H7 (cell line): ENCODE data around the gene RAD51B. TPM values are rescaled to one million over a fixed set of nuclear protein-coding genes. Genes with fewer than 3 reads are reported as not detected.
"Not testable (repeated sequence)": the region's sequence is repeated elsewhere in the genome, so short reads cannot be mapped to it uniquely, and the experiment has no call there.

ENCODE experiments used
- DNase-seq: peaks from one replicate; pipeline ENCODE4 v3.0.0; 2012
- H3K27me3 ChIP-seq: 2 replicates; pipeline ENCODE4 v1.6.0; 2011; ENCODE audit warnings: mild to moderate bottlenecking, low read length; ENCODE audit not compliant: control insufficient read depth, insufficient read depth
- H3K36me3 ChIP-seq: replicated peaks from 2 replicates; pipeline ENCODE4 v1.5.1; 2011; ENCODE audit warnings: low read length; ENCODE audit not compliant: control insufficient read depth, insufficient read depth
- H3K4me3 ChIP-seq: 2 replicates; pipeline ENCODE4 v1.5.1; 2011; ENCODE audit warnings: low read depth, mild to moderate bottlenecking, control low read depth, low read length, moderate library complexity; ENCODE audit not compliant: insufficient read depth
- total RNA-seq: library from RNA; depleted of rRNA; stranded (reverse); fragments of >200 nt; shearing (Covaris generic); gene quantifications from 2 replicates; pipeline ENCODE4 v1.2.3, GENCODE V29; 2014

Gene RAD51B
- total RNA-seq, 1 experiment from 2014 or later, result 9.6 TPM

DNA sequence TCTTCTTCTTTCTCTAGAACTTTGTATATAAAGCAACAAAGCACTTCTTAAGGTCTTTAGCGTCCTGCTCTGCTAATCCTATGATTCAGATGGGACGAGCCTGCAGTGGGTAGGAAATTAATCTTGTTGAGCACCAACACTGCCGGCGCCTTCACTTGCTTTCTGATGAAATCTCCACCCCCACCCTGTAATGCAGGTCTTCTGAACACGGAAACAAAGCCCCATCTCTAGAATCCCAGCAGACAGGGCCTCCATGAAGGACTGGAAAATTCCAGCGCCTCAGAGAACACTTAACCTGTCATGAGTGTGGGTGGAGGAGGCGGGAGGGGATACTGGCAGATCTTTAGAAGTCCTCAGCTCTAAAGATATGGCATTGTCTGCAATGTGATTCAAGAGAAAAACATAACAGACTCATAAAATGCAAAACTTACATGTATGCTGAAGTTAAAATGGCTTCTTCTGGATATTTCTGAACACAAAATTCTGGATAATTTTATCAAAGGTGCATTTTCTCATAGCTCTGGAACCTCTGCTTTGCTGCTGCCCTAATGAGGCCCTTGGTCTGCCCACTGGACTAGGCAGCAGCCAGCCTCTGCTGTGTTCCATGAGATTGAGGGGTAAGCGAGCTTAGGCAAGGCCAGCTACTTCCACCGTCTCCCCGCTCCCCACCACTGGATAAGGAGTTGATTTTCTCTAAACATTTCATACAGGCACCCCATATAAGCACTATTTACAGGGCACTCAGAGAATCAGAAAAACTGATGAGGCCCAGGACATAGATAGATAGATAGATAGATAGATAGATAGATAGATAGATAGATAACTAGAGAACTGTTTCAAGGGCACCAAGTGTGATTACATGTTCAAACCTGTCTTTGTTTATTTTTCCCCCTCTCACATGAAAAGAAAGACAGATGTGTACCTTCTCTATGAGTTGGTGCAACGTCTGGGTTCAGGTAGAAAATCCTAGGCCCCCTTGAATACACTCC is 930.2 kb downstream of the RAD51B start:
- no peaks in the 10 kb centered on the region for H3K27me3 ChIP-seq
- DNase-seq, result no peak
- no peak overlapping the region for H3K4me3 ChIP-seq
- H3K36me3 ChIP-seq, result no peaks in the 10 kb centered on the region

DNA sequence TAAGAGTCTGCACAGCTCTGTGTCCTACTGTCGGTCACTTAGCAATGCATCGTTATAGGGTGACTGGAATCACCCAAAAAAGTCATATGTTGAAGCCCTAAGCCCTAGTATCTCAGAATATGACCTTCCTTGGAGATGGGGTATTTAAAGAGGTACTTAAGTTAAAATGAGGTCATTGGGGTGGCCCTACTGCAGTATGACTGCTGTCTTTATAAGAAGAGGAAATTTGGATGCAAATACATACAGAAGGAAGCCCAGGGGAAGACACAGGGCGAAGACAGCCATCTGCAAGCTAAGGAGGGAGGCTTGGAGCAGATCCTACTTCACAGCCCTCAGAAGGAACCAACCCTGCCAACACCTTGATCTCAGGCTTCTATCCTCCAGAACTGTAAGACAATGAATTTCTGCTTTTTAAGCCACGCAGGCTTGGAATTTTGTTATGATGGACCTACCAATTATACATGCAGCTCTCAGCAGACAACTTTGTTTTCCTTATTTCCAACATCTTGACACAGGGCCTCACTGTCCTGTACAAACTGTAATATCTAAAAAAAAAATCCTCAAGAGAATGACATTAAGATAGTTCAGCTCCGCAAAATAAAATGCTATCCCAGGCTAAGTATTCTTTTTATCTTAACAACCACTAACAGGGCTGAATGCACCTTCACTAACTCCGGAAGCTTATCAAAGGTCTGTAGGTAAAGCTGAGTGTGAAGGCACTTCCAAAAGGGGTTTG is 932.9 kb downstream of the RAD51B start:
- no peaks in the 10 kb centered on the region for H3K36me3 ChIP-seq
- H3K4me3 ChIP-seq, result no peak overlapping the region
- H3K27me3 ChIP-seq, result no peaks in the 10 kb centered on the region
- DNase-seq, result no peak

DNA sequence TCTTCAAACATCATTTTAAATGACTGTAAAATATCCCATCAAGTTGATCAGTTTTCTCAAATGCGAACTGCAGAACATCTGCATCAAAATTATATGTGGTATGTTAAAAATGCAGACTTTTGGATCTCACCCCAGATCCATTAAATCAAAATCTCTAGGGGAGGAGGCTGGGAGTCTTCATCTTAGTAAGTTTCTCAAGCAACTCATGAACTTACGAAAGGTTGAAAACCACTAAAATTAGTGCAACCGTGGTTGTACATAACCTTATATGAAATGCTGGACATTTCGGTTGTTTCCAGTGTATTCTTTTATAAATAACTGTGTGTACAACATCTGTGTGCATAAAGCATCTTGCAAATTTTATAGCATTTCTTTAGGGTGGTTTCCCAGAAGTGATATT is 934.1 kb downstream of the RAD51B start:
- Histone ChIP-seq H3K27me3 (no peaks in the 10 kb centered on the region), H3K36me3 (no peaks in the 10 kb centered on the region), H3K4me3 (no peak overlapping the region)
- DNase-seq, result no peak

DNA sequence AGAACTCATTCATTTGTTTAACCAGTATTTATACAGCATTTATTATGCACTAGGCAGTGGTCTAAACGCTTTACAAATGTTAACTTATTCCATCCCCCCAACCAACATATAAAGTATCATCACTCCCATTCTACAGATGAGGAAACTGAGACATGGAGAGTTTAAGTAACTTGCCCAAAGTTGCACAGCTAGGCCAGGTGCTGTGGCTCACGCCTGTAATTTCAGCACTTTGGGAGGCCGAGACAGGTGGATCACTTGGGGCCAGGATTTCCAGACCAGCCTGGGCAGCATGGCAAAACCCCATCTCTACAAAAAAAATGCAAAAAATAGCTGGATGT is 935.4 kb downstream of the RAD51B start:
- H3K4me3 ChIP-seq, result no peak overlapping the region
- no peaks in the 10 kb centered on the region for H3K27me3 ChIP-seq
- H3K36me3 ChIP-seq, result no peaks in the 10 kb centered on the region
- DNase-seq, result no peak

DNA sequence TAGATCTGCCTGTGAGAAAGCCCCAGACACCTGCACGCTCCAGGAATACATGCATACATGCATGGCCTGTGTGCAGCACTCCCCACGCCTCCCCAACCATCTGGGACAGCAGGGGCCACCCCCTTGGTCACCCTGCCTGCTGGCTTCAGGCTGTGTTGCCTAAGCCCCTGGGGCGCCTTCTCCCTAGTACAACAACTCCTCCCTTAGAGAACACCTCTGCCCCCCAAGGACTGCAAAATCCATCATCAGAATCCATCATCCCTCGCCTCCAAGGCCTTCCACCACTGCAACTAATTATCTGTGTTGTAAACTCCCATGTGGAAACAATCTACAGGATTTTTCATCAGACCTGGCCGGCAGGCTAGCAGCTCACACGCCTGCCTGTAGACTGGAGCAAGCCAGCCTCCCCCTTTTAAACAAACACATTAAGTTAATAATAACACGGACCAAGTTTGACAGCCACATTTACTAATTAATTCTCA is 936.5 kb downstream of the RAD51B start:
- Histone ChIP-seq H3K4me3 (no peak overlapping the region), H3K27me3 (no peaks in the 10 kb centered on the region), H3K36me3 (no peaks in the 10 kb centered on the region)
- no peak for DNase-seq

DNA sequence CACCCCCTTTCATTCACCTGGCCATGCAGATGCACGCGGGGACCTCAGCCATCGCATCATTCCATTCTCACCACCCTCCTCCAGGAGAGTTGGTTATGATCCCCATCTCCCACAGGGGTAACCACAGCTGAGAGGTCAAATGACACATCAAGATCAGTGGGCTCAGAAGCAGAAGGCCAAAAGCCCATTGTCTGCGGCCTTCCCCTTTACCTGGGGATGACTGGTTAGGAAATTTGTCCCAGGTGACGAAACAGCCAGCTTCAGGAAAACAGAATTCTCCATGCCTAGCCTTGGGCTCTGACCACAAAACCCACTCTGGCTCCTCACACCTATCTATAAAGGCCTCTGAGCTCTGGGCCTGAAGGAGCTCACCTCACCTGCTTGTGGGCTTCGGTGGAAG is 937.2 kb downstream of the RAD51B start:
- H3K36me3 ChIP-seq, result no peaks in the 10 kb centered on the region
- H3K27me3 ChIP-seq, result no peaks in the 10 kb centered on the region
- no peak for DNase-seq
- no peak overlapping the region for H3K4me3 ChIP-seq

DNA sequence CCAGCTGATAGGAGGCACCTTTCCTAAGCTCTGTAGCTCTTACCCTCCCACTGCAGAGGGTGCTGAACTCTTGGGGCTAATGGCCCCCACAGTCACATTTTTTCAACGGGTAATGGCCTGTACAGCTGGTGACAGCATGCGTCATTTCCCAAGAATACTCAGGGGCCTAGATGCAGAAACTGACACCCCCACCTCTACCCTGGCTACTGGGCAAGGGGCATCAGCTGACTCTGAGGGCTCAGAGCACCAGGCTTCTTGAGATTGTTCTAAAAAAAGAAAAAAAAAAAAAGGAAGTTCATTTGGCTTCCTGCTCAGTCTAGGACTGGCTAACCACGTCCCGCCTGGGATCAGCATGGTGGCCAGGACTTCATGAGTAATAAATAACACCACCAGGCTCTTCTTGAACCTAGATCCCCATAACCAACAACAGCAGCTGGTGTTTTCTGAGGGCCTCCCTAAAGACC is 938.1 kb downstream of the RAD51B start:
- Histone ChIP-seq H3K36me3 (no peaks in the 10 kb centered on the region), H3K4me3 (no peak overlapping the region), H3K27me3 (no peaks in the 10 kb centered on the region)
- DNase-seq, result no peak

DNA sequence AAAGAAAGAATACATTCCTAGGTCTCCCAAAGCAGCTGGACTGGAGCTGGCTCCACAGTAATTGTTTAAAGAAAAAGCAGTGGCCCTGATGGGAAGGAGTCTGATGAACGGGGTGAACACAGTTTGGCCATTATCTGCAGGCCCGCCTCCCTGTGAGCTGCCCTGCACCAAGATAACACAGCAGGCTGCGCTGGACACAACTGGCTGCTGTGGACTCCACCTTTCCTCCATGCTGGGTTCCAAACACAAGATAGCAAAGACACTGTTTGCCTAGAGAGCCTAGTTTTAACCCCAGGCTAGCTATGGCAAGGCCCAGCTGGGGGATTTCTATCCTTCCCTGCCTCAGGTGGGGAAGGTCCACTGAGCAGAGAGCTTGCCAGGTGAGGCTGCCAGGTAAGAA is 938.7 kb downstream of the RAD51B start:
- H3K4me3 ChIP-seq, result no peak overlapping the region
- no peaks in the 10 kb centered on the region for H3K36me3 ChIP-seq
- H3K27me3 ChIP-seq, result no peaks in the 10 kb centered on the region
- DNase-seq, result no peak

DNA sequence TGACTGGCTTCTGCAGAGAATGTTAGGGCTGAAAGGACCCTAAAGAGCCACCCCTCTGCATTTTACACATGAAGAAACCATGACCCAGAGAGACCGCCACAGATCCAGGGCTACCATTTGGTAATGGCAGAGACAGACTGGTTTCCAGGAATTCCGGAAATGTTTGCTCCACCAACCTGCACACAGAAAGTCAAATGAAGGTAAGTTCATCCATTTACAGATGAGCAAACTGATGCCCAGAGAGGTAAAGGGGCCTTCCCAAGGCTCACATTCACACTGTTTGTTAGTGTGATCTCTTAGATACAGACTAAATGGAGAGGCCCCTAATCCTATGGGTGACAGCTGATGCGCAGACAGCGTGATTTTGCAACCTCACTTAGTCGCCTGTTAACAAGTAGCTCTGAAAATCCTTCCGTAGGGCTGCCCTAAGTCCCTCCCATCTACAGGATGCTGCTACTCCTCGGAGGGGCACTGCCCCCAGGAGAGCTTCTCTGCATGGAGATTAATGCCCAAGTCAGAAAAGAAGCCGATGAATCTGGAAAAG is 939.5 kb downstream of the RAD51B start:
- Histone ChIP-seq H3K27me3 (no peaks in the 10 kb centered on the region), H3K4me3 (no peak overlapping the region), H3K36me3 (no peaks in the 10 kb centered on the region)
- no peak for DNase-seq

DNA sequence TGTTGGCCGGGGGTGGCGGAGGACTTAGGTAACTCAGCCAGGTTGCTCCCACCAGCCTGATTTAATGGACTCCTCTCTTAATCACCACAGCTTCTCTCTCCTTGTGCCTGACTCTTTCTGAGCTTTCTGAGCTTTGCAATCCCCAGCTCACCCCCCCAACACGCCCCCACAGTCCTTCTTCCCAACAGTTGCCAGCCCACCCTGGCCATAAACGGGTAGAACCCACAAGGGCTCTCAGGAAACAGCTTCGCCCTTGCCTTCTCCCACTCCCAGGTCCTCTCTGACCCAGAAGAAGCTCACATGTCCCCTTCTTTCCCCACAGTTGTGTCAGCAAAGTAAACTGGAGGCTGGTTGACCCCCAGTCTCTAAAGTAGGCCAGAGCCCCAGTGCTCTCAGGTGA is 940.4 kb downstream of the RAD51B start:
- no peak for DNase-seq
- no peaks in the 10 kb centered on the region for H3K27me3 ChIP-seq
- H3K4me3 ChIP-seq, result no peak overlapping the region
- H3K36me3 ChIP-seq, result no peaks in the 10 kb centered on the region

DNA sequence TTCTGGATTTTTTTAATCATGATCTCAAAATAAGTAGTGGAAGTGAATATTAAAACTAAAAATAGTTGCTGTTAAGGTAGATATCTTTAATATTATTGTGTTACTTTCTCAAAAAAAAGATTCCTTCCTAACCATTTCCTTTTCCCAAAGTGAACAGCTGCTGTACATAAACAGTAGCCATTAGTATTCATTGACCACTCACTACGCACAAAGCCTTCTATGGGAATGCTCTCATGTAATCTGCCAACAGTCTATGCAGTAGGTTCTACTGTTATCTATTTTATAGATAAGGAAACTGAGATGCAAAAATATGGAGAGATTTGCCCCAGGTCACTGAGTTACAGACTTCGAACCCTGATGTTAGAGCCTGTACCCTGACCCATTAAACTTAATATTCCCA is 941.2 kb downstream of the RAD51B start:
- no peak overlapping the region for H3K4me3 ChIP-seq
- no peak for DNase-seq
- no peaks in the 10 kb centered on the region for H3K27me3 ChIP-seq
- H3K36me3 ChIP-seq, result no peaks in the 10 kb centered on the region

DNA sequence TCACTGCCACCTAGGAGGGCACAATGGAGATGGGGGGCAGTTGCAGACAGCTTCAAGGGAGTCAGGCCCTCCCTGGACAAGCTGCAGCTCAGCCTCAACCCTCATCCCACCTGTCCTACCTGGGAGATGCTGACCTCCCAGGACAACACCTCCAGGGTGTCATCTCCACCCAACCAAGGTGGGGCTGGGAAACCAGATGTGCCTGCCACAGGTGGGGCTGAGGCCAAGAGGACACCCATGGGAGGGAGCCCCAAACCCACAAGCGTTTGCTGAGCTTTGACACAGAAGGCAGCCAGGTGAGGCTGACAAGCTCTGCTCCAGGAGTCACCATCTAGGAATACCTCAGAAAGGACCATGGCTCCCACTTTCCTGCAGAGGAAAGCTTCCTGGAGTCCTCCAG is 941.8 kb downstream of the RAD51B start:
- no peaks in the 10 kb centered on the region for H3K27me3 ChIP-seq
- no peak overlapping the region for H3K4me3 ChIP-seq
- DNase-seq, result no peak
- H3K36me3 ChIP-seq, result no peaks in the 10 kb centered on the region

DNA sequence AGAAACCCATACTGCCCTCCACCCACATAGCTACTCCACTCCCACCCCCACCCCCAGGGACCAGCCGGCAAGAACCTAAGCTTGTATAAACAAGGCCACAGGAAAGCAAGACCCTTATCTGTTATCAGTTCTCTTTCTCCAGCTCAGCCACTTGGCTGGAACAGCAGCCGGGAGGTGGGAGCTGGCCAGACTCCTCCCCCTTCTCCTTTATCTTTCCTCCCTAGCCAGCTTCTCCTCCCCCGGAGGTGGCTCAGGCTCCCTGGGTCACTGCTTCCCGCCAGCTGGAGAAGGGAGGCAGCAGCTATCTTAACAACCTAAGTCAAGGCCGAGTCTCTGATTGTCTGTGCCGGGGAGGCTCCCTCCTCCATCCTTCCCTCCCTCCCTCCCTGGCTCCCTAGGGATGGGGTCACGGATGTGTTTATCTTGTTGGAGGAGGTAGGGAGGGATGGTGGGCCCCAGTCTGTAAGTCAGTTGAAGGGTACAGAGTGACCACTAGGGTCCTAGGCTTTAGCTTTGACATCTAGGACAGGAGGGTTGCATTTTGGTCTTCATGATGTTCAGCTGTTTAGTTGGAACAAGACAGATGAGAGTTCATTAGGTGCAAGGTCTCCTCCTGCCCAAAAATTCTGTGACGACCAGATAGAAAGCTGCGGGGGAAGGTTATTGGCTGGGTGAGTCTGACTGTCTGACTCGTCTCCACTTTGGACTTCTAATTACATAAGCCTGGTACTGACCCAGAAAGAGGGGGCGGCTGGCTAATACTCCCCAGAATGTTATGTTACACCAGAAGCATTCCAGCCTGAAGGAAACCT is 943.6 kb downstream of the RAD51B start:
- no peaks in the 10 kb centered on the region for H3K36me3 ChIP-seq
- no peak overlapping the region for H3K4me3 ChIP-seq
- peak; percentile 87 for DNase-seq
- H3K27me3 ChIP-seq, result no peaks in the 10 kb centered on the region; the same call in 1 of the 2 replicates

DNA sequence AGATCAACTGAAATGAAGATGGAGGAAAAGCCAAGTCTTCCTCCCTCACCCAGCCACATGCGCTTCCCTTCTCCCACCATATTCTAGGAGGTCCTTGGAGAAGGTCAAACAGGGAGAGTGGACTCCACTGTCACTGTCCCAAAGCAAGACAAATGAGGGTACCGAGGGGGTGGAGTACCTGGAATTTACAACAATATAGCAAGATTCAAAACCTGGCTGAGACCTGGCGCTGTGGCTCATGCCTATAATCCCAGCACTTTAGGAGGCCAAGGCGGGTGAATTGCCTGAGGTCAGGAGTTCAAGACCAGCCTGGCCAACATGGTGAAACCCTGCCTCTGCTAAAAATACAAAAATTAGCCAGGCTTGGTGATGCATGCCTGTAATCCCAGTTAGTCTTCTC is 944.3 kb downstream of the RAD51B start:
- H3K36me3 ChIP-seq, H3K27me3 ChIP-seq, H3K4me3 ChIP-seq, DNase-seq: not testable (repeated sequence)
